ENCODE measurements around the gene FGD3. TPM values are rescaled to one million over a fixed set of nuclear protein-coding genes. Genes with fewer than 3 reads are reported as not detected.

The FGD3 gene
- total RNA-seq, 1 experiment from 2014 or later, result 26.6 TPM

- CTCF ChIA-PET, result no interaction called here
- Mint-ChIP-seq H3K9me3 (ENCODE audit: unreplicated experiment) (no peaks in the 10 kb centered on the region), H3K36me3 (ENCODE audit: insufficient read depth, unreplicated experiment) (peaks cover 7% of the 10 kb centered on the region), H3K27me3 (ENCODE audit: insufficient read depth, unreplicated experiment) (no peaks in the 10 kb centered on the region), H3K4me1 (ENCODE audit: low read depth, unreplicated experiment) (no peaks in the 10 kb centered on the region), H3K27ac (ENCODE audit: unreplicated experiment) (no peak overlapping the region), H3K4me3 (ENCODE audit: unreplicated experiment) (no peak overlapping the region)
- Histone ChIP-seq H3K9me3 (no peaks in the 10 kb centered on the region), H3K36me3 (ENCODE audit: control insufficient read depth, insufficient read depth, low read length) (no peaks in the 10 kb centered on the region), H3K4me1 (no peaks in the 10 kb centered on the region), H3K27me3 (replicated peaks; ENCODE audit: control insufficient read depth, insufficient read depth, low read length) (no peaks in the 10 kb centered on the region), H3K4me3 (ENCODE audit: low read depth, low read length) (no peak overlapping the region)
- intact Hi-C loops (cut with micrococcal nuclease; ENCODE audit: unreplicated experiment), result no loop called here
- no peak for TF ChIP-seq CTCF (IDR thresholded peaks at IDR 0.05; ENCODE audit: insufficient read depth in 1 of 2, low read depth in 1 of 2, low read length in 1 of 2, severe bottlenecking in 1 of 2, unreplicated experiment in 1 of 2)
- BruUV-seq (replicated peaks), result no TSS peak
- no peak for DNase-seq
- POLR2A ChIA-PET, result no interaction called here
Measured at GRCh38 chr9:93039456-93039855, 92.1 kb downstream of the FGD3 start.

- H3K9me3 Mint-ChIP-seq (ENCODE audit: unreplicated experiment), result no peaks in the 10 kb centered on the region
- H3K4me3 Mint-ChIP-seq (ENCODE audit: unreplicated experiment), result no peak overlapping the region
- H3K27me3 ChIP-seq (replicated peaks; ENCODE audit: control insufficient read depth, insufficient read depth, low read length), result no peaks in the 10 kb centered on the region
- peaks cover 7% of the 10 kb centered on the region for H3K36me3 Mint-ChIP-seq (ENCODE audit: insufficient read depth, unreplicated experiment)
- H3K36me3 ChIP-seq (ENCODE audit: control insufficient read depth, insufficient read depth, low read length), result no peaks in the 10 kb centered on the region
- no peaks in the 10 kb centered on the region for H3K4me1 Mint-ChIP-seq (ENCODE audit: low read depth, unreplicated experiment)
- POLR2A ChIA-PET, result no interaction called here
- no peaks in the 10 kb centered on the region for H3K27me3 Mint-ChIP-seq (ENCODE audit: insufficient read depth, unreplicated experiment)
- CTCF ChIA-PET, result no interaction called here
- H3K27ac Mint-ChIP-seq (ENCODE audit: unreplicated experiment), result no peak overlapping the region
- intact Hi-C loops (cut with micrococcal nuclease; ENCODE audit: unreplicated experiment), result no loop called here
- H3K9me3 ChIP-seq, result no peaks in the 10 kb centered on the region
- TF ChIP-seq CTCF (IDR thresholded peaks at IDR 0.05; ENCODE audit: insufficient read depth in 1 of 2, low read depth in 1 of 2, low read length in 1 of 2, severe bottlenecking in 1 of 2, unreplicated experiment in 1 of 2), result no peak
- no peaks in the 10 kb centered on the region for H3K4me1 ChIP-seq
- BruUV-seq (replicated peaks), result no TSS peak
- no peak overlapping the region for H3K4me3 ChIP-seq (ENCODE audit: low read depth, low read length)
- DNase-seq, result no peak
Measured at GRCh38 chr9:93039976-93040375, 92.7 kb downstream of the FGD3 start.

GRCh38 chr9:93040409-93040808 is 93.1 kb downstream of the FGD3 start:
- ChIA-PET POLR2A (no interaction called here), CTCF (no interaction called here)
- no peaks in the 10 kb centered on the region for H3K27me3 ChIP-seq (replicated peaks; ENCODE audit: control insufficient read depth, insufficient read depth, low read length)
- no peaks in the 10 kb centered on the region for H3K36me3 ChIP-seq (ENCODE audit: control insufficient read depth, insufficient read depth, low read length)
- no peaks in the 10 kb centered on the region for H3K4me1 ChIP-seq
- no peak for DNase-seq
- Mint-ChIP-seq H3K9me3 (ENCODE audit: unreplicated experiment) (no peaks in the 10 kb centered on the region), H3K36me3 (ENCODE audit: insufficient read depth, unreplicated experiment) (peaks cover 7% of the 10 kb centered on the region), H3K27me3 (ENCODE audit: insufficient read depth, unreplicated experiment) (no peaks in the 10 kb centered on the region), H3K27ac (ENCODE audit: unreplicated experiment) (no peak overlapping the region), H3K4me1 (ENCODE audit: low read depth, unreplicated experiment) (no peaks in the 10 kb centered on the region), H3K4me3 (ENCODE audit: unreplicated experiment) (no peak overlapping the region)
- intact Hi-C loops (cut with micrococcal nuclease; ENCODE audit: unreplicated experiment), result no loop called here
- no TSS peak for BruUV-seq (replicated peaks)
- H3K4me3 ChIP-seq (ENCODE audit: low read depth, low read length), result no peak overlapping the region
- TF ChIP-seq CTCF (IDR thresholded peaks at IDR 0.05; ENCODE audit: insufficient read depth in 1 of 2, low read depth in 1 of 2, low read length in 1 of 2, severe bottlenecking in 1 of 2, unreplicated experiment in 1 of 2), result no peak
- no peaks in the 10 kb centered on the region for H3K9me3 ChIP-seq
